ENCODE results near the gene FAM81A.
A peak's percentile ranks its signal among the peaks of the same experiment; 100 is the strongest.
"Not testable (repeated sequence)": the region's sequence is repeated elsewhere in the genome, so short reads cannot be mapped to it uniquely, and the experiment has no call there.

Gene FAM81A

DNA sequence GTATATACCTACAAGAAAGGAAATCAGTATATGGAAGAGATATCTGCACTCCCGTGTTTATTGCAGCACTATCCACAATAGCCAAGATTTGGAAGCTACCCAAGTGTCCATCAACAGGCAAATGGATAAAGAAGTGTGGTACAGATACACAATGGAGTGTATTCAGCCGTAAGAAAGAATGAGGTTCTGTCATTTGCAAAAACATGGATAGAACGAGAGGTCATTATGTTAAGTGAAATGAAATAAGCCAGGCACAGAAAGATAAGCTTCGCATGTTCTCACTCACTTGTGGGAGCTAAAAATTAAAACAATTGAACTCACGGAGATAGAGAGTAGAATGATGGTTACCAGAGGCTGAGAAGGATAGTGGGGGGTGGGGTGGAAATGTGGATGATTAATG is 53.1 kb downstream of the FAM81A start:
- no peak for DNase-seq

DNA sequence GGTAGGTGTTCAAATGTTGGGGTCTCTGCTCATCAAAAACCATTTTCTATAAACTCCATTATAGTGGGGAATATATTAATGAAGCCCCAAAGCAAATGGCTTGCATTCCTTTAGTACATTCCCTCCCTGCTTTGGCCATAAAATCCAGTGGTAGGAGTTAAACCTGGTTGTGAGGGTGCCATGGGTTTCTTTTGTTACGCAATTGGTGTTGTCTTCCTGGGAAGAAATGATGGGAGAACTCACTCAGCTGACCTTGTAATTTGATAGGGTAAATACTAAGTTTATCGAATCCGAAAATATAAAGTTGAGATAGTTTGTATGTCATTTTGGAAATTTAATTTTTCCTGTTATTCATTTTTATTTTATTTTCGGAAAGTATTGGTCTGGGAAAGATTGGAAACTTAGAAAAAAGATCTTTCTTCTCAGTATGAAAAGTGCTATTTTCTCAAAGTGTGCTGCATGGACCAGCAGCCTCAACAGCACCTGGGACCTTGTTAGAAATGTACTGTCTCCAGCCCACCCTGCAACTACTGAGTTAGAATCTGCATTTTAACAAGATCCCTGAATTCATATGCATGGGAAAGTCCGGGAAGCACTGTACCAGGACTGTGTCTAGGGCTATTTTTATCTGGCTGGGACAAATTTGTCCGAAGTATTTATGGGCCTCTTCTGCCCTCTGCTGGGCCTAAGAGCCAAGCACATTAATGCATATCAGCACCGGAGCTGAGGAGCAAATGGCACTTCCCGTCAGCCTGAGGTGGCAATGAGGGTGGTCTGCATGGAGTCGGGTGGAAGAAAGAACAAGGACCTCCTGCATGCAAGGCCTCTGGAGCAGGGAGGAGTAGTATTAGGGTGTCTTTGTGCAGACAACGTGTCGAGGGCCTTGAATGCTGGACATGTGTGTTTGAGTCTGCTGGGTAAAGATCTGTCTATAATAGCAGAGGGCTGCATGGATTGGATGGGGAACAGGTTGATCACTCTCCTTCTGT is 54.7 kb downstream of the FAM81A start:
- DNase-seq, result peak; percentile 73

DNA sequence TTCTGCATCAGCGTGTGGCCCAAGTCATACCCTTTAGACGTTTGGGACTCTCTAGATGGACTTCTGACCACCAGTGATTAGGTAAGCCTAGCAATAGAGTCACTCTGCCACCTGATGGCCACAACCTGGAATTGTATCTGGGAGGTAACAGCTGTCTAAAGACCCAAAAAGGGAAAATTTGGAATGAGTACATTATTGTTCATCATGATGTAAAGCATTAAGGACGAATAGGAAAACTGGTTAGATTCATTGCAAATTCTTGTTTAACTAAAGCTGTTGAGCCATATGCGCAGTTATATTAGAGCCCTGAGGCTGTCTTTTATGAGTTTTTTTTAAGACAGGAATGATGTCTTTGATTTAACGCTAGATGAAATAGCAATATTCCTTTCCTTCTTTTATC is 63.6 kb downstream of the FAM81A start:
- peak; percentile 80 for DNase-seq

DNA sequence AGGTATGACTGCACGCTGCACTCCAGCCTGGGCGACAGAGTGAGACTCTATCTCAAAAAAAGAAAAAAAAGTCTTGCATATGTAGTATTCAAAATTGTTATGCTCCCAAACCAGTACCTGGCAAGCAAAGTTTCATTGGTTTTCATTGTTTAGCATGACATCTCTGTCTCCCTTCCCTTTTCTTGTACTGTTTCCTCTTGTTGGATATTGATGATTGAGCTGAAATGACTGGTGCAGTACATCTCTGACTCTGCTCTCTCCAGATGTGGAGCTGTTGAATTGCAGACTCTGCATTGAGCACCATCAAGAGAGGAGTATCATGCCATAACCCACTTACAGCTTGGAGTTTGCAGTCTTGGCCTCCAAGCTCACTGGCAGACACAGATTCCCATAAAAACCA is 77.2 kb downstream of the FAM81A start:
- DNase-seq, result no peak

DNA sequence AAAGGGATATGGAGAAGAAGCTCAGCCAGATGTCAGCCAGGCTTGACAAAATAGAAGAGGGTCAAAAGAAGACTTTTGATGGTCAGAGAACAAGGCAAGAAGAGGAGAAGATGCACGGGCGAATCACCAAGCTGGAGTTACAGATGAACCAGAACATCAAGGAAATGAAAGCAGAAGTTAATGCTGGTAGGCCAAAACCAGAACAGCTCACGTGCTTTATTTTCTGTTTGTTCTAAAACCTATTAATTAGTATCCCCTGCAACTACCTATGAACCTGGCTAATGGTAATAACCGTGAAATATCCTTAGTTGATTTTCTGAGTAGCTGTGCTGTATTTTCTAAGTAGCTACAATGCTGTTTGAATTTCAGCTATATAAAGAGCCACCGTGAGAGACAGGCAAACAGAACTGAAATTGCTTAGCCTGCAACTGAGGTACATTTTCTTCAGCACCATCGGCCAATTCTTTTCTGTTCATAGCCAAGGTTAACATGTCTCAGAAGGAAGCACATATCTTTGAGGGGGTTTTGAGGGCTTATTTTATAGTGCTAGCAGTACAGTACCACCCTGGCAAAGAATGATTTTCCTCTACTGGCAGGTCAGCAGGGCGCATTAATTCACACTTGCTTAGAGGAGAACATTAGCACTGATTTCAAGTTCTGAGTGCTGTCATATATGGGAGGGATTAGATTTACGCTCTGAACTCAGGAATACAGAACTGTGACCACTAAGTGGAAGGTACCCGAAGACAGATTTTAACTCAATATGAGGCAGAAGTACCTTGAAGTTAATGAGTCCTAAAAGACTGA is 78.9 kb downstream of the FAM81A start:
- DNase-seq, result no peak

DNA sequence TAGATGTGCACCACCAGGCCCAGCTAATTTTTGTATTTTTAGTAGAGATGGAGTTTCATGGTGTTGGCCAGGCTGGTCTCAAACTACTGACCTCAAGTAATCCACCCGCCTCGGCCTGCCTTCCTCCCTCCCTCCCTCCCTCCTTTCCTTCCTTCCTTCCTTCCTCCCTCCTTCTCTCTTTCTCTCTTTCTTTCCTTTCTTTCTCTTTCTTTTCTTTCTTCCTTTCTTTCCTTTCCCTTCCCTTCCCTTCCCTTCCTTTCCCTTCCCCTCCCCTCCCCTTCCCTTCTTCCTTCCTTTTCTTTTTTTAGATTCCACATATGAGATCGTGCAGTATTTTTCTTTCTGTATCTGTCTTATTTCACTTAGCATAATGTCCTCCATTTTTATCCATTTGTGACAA is 81.3 kb downstream of the FAM81A start:
- DNase-seq, result no peak

DNA sequence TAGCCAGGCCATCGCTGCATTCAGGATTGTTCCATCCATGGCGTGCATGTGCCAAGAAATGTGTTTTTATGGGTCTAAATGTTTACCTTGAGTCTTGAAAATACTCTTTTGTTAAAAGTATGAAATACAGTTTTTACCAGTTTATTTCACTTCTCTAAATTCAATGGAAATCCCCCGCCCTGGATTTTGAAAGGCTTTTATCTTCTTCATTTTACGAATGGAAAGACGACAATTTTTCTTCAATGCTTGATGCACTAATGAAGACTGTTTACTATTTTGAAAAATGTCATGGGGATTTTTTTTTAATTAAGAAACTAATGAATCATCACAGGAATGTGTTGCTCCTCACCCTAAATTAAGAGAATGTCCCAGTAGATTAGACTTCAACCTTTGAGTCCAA is 83.5 kb downstream of the FAM81A start:
- no peak for DNase-seq

DNA sequence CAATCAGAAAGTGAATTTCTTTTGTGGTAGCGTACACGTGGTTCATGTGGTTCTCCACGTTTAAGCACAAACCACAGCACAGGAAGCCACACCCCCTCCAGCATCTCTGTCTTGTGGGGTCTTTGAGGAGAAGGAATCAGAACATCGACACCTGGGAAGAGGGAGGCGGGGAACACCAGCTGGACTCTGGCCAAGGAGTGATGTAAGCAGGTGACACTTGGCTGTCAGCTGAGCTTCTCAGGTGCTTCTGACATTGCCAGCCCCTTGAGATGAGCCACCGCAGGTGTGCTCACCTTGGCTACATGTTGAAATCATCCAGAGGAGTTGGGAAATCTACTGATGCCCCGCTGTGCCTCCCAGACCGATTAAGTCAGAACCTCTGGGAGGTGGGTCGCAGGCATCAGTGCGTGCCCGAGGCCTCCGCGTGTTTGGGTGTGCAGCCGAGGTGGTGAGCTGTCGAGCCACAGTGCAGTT is 85.0 kb downstream of the FAM81A start:
- no peak for DNase-seq

DNA sequence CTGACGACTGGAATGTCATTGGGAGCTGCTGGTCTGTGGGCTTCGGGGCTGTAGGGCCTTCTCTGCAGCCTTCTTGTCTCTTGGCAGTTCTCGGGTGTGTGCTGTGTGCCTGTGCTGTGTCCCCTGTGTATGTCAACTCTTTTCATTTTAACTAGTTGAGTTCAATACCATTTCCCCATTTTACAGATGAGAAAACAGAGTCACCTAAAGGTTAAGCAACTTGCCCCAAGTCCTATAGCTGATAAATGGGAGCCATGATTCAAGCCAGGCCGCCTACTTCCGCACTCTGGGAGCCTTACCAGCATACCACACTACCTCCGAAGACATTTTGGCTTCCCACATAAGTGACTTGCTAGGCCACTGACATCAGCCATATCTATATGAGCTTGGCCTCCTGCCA is 85.7 kb downstream of the FAM81A start:
- DNase-seq, result no peak

DNA sequence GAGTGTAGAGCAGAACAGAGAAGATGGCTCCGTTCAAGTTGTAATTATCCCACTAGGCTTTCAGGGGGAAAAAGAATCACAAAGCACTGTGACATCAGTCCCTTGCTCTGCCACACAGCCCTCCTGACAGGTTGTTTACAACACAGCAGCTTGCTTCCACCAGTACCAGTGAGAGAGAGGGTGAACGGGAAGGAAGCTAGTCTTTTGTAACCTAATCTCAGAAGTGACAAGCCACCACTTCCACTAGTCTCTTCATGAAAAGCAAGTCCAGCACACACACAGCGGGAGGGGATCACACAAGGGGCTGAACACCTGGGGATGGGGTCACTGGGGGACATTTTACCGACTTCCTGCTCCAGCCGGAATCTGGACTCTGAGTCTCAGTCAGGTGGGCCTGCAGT is 86.3 kb downstream of the FAM81A start:
- no peak for DNase-seq

DNA sequence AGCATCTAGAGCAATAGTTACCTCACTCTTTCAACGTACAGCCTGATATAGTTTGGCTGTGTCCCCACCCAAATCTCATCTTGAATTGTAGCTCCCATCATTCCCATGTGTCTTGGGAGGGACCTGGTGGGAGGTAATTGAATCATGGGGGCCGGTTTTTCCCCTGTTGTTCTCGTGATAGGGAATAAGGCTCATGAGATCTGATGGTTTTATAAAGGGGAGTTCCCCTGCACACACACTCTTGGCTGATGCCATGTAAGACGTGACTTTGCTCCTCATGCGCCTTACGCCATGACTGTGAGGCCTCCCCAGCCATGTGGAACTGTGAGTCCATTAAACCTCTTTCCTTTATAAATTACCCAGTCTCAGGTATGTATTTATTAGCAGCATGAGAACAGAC is 88.5 kb downstream of the FAM81A start:
- DNase-seq, result not testable (repeated sequence)

DNA sequence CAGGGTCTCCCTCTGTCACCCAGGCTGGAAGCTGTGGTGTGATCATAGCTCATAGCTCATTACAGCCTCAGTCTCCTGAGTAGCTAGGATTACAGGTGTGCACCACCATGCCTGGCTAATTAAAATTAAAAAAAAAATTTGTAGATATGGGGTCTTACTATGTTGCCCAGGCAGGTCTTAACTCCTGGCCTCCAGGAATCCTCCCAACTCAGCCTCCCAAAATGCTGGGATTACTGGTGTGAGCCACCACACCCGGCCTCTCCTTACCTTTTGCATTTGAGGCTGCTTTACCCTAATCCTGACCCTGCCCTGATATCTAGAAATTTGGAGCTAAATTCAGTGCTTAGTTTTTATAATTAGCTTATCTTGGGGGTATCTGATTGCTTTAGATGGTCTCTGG is 90.4 kb downstream of the FAM81A start:
- DNase-seq, result no peak

DNA sequence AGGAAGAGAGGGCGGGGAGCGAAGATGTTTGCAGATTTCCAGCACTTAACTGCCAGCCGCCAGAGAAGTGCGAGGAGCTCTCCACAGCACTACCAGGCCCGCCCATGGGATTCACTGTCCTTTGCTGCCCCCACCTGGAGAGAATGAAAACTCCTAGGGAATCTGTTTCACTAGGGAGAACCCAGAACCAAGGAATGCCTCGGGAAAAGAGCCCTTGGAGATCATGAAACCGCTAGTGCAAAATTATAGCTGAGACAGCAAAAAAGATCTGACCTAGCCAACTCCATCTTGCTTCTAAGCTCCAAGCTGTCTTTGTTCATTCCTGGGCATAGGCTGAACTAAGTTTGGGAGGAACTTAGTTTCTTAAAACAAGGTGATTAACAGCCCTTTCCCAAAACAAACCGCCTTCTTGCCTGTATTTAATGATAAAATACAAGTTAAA is 91.0 kb downstream of the FAM81A start:
- peak; percentile 86 for DNase-seq

DNA sequence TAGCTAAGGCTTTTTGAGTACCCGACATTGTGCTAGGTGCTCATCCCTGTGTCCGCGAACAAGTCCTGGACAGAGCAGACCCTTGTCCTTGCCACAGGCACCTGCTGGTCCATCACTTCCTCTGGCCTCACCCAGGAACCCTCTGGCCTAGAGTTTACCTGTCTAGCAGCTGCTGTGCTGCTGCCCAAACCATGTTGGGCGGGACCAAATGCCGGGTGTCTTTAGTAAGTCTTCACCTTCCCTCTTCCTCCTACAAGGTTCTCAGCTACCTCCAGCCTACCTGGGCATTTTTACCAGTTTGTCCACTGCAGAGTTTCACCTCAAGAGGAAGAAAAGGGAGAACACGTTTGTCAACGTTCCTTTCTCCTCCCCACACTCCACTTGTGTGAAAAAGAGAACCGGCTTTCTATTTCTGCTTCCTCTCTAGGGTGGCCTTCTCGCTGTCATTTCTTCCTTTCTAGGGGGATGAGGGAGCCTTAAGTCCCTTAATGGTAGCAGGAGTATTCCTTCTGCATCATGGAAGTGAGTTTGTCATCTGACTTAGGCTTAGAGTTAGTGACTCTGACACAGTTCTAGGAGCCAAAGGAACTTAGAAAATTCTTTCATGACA is 93.2 kb downstream of the FAM81A start:
- DNase-seq, result peak; percentile 9

DNA sequence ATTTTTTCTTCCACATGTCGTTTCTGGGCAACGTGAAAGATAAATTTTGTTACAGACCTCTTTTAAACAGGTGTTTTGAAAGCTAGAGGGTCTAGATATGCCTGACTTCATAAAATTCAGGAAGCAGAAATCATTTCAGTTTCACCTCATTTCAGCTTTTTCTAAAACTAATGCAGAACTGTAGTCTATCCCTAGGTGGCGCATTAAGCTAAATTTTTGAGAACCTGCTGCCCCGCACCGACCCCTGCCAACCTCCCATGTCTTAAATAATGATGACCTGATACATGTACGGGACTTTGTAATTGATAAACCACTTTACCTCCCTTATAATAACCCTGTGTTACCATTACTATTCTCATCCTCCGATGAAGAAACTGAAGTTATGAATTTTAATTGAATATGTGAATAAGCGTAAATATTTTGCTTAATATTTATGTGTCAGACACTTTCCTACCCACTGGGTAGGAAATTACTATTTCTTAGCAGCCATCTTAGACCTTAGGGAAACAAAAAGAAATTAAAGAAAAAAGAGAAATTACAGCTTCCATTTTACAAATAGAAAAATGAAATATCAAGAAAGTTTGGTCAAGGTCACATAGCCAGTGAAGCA is 94.9 kb downstream of the FAM81A start:
- peak; percentile 79 for DNase-seq

DNA sequence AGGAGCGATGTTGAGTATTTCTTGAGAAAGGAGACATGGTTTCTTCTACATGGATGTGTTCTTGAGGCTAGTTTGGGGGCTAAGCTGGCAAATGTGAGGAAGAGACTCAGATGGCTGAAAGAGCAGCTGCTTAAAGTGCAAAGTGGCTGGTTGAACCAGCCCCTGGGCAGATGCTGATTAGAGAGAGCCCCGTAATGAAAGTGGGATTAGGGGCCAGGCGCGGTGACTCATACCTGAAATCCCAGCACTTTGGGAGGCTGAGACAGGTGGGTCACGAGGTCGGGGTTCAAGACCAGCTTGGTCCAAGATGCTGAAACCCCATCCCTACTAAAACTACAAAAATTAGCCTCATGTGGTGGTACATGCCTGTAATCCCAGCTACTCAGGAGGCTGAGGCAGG is 98.6 kb downstream of the FAM81A start:
- no peak for DNase-seq

DNA sequence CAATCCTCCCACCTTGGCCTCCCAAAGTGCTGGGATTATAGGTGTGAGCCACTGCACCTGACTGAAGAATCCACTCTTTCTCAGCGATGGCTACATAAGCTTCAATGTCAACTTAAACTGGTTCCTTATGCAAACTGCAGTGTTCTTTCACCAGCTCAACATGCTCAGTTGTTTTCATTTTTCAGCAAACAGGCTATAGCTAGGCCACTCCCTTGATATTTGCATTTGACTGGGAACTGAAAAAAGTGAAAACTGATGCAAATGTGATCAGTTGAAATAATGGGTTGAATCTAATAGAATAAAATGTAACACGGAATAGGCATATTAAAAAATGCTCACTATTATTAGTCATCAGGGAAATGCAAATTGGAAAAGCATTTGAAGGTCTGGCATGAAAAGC is 99.4 kb downstream of the FAM81A start:
- DNase-seq, result no peak

DNA sequence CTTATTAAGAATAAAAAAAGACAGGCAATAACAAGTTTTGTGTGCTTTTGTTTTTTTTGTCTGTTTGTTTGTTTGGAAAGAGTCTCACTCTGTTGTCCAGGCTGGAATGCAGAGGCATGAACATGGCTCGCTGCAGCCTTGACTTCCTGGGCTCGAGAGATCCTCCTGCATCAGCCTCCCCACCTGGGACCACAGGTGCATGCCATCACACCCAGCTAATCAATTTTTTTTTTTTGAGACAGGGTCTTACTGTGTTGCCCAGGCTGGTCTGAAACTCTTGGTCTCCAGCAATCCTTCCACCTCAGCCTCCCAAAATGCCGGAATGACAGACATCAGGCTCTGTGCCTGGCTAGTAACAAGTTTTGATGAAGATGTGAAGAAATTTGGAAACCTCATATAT is 100.5 kb downstream of the FAM81A start:
- no peak for DNase-seq

DNA sequence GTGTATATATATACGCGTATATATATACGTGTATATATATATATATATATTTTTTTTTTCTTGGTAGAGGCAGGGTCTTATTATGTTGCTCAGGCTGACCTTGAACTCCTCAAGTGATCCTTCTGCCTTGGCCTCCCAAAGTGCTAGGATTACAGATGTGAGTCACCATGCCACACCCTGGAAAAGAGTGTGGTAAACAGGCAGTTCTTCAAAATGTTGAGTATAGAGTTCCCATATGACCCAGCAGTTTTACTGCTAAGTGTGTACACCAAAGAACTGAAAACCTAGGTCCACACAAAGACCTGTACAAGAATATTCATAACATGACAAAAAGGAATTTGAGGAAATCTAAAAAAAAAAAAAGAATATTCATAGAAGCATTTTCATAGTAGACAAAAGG is 101.8 kb downstream of the FAM81A start:
- peak; percentile 24 for DNase-seq

DNA sequence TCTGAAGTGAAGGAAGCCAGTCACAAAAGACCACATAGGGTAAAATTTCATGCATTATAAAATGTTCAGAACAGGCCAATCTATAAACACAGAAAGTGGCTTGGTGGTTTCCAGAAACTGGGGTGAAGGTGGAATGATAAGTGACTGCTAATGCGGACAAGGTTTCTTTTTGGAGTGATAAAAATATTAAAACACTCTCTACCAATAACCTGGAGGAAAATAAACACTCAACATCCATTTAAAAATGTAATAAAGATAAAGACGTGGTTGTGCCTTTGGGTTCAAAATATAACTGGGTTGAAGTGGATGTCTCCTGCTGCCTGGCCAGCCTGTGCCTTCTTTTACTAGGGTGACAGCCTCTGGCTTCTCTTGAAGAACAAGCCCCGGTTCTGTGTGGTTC is 102.7 kb downstream of the FAM81A start:
- DNase-seq, result no peak

DNA sequence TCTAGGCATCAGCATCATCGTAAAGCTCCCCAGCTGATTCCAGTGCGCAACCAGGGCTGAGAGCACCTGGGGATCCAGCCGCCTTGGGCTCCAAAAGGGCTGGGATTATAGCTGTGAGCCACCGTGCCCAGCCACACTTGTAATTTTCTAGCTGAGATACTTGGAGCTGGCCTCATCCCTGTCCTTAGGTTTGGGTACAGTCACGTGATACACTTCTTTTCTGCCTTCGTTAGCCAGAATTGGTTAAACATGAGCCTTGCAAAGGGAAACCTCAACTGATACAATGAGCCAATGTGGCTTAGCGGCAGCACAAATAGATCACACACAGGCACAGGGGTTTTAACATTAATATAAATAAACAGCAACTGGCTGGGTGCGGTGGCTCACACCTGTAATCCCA is 103.8 kb downstream of the FAM81A start:
- DNase-seq, result no peak

DNA sequence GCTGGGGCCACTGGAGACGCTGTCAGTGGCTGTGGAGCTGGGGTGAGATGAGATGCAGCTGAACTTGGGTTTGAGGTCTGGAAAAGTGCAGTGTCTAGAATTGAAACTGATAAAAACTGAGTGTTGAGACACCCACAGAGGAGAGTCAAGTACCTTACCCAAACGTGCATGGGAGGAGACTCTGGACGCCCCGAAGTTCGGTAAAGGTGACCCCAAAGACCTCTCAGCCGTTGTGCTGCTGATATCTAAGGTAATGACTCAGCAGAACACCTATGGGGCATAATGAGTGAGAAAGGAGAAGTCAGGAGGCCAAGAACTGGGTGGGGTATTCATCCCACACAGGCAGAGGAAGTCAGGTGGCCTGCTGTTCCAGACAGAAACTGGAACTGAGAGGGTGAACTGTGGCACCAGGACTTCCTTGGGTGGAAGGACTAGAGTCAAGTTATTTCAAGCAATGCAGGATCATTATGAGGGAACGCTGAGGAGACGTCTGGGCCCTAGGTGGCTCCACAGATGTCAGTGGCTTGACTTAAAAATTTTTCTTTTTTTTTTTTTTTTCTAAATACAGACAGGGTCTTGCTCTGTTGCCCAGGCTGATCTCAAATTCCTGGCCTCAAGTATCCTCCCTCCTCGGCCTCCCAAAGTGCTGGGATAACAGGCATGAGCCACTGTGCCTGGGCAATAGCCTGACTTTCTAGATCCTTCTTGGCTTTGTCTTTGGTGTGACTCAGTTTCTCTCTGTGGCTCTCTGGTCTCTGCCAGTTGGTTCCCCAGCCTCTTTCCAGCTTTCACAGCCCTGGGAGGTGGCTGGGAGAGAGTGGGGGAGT is 105.9 kb downstream of the FAM81A start:
- DNase-seq, result peak; percentile 55

All from OCI-M1 (cell line).